Measurements from ENCODE around the gene TBC1D8B.

TBC1D8B gene

GRCh38 chrX:106899276-106899675 lies 96.8 kb downstream of the TBC1D8B start:
- DNase-seq, result no peak

GRCh38 chrX:106899841-106900240 lies 97.4 kb downstream of the TBC1D8B start:
- DNase-seq, result no peak

- DNase-seq, result no peak
These were observed 98.9 kb downstream of the TBC1D8B start for GRCh38 chrX:106901341-106901740.

DNA sequence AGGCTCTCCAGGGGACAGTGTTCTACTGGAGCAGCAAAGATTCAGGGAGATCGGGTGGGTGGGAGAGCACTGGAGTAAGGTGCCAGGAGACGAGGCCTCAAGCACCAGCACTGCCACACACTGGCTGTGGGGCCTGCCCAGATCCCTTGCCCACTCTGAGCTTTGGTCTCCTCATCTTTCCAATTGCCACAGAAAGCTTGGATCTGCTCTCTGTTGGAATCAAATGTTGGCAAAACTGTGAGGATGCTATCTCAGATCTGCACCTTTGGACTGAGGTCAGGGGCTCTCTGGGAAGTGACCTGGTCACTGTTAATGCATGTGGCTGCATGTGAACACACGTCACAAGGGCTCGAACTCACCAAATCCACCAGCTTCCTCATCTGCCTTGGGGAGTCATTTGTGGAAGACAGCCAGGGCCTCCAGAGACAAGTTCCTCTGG lies 99.3 kb downstream of the TBC1D8B start:
- DNase-seq, result no peak

GRCh38 chrX:106902684-106903083 lies 100.2 kb downstream of the TBC1D8B start:
- no peak for DNase-seq

DNA sequence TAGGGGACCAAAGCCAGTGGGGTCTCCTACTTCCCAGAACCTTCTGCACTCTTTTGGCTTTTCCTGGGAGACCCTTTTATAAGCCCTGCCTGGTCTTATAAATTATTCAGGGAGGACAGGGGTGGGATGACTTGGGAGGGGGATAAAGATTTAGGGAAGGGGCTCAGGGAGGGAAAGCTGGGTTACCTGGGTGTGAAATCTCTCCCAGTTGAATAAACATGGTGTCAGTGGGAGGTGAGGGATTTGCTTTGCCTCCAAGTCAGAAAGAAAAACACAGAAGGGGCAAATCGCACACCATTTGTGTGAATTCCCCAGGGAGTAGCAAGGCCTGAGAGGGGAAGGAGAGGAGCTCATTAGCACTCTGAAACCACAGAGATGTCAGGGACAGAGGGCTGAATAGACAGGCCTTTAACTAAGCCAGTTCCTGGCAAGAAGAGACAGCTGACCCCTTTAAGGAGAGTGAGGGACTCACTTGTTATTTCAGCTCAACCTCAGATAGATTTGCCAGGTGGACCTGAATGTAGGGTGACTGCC lies 100.9 kb downstream of the TBC1D8B start, which contains the start of gene RIPPLY1:
RIPPLY1 (minus strand) TSS at position 51 of the 534 bp plus-strand sequence. CDS start 54 bp downstream, outside the sequence.
- DNase-seq, result no peak

- no peak for DNase-seq
These were observed 101.5 kb downstream of the TBC1D8B start for GRCh38 chrX:106903856-106904528.

- no peak for DNase-seq
These were observed 102.7 kb downstream of the TBC1D8B start for GRCh38 chrX:106905064-106905708.

DNA sequence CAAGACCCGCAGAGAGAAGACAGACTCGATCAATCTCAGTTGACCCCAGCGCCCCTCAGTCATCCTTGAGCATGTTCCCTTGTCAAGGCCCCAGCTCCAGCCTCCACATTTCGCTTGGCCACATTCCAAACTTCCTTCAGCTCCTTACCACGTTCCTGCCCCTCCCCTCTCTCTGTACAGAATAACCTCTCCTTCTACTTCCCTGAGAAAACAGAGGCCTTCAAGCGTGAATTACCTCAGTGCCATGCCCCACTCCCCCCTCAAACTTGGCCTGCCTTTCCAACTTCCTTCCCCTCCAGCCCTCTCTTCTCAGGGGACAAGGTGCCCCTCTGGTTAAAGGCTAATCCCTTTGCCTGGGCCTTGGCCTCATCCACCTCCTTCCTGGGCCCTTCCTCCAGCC lies 103.9 kb downstream of the TBC1D8B start:
- no peak for DNase-seq

GRCh38 chrX:106912864-106913263 lies 110.4 kb downstream of the TBC1D8B start:
- DNase-seq, result no peak

DNA sequence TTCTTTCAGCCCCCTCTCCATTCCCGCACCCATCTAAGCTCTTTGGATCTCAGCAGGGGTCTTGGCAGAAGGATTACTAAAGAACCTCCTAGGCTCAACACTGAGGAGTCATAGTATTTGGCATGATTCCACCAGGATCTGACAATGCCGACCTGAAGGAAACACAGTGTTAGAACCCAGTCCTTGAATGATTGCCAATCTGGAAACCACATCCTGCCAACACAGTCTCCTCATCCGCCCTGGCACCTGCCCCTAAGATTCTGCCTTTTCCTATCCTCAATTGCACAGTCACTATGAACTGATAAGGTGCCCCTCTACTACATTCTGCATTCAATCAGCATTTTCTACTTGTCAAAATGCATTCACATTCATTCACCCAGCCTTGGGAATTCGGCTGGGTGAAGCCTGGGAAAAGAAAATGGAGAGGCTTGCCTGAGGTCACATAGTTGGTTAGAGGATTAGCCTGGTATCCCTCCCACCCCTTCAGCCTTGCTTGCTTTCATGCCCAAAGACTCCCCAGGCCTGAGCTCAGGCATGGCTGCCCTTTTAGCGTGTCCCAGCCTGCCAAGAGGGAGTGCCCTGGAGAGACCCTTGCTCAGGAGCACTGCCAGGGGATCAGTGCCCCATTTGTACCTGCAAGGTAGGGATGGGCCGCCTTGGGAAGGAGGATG lies 115.5 kb downstream of the TBC1D8B start:
- DNase-seq, result peak; percentile 51

DNA sequence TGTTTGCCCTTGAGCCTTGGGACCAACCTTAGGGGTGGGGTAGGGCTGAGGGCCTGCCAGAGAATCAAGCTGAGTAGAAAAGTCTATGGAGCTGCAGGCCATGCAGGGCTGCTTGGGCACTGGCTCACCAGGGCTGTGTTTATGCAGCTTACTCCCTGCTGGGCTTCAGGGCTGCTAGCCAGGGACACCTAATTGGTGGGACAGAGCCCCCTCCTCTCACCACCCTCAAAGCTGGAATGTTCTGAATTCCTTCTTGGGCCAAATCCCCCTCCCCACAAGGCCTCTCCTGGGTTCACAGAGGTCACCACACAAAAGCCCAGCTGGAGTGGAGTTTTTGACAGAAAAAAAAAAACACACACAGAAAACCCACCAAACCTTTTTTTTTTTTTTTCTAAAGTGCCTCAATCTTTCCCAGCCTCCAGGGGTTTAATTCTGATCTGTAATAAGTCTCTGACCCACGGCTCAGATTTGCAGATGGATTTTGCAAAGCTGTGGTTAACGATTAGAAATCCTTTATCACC lies 117.5 kb downstream of the TBC1D8B start, which contains the start of gene CLDN2:
CLDN2 (plus strand) TSS at position 471 of the 521 bp plus-strand sequence. CDS start 7,827 bp downstream, outside the sequence.
- DNase-seq, result no peak

DNA sequence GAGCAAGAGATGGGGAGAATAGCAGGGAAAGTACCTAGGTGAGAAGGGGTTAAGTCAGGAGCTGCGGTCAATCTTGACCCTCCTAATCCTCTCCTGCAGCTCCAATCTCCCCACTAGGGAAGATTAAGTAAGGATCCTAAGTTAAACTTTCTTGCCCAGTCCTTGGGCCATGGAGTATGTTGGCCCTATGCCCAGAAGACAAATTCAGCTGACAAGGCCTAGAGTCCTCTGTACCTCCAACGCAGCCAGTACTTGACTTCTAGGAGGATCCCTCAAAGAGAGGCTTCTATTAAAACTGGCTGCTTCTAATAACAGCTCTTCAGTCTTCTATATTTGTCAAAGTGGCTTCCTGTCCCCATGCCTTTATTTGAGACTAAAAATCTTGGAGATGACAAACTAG lies 119.2 kb downstream of the TBC1D8B start:
- DNase-seq, result no peak

Data from central memory CD4-positive, alpha-beta T cell (primary cell).